Measurements from ENCODE around the gene TTLL6. TPM values are rescaled to one million over a fixed set of nuclear protein-coding genes. Genes with fewer than 3 reads are reported as not detected.

The TTLL6 gene
- total RNA-seq, 4 donors from 2014 or later: 1.1 to 7.5 (median 1.5) TPM; not detected in 1

GRCh38 chr17:48767263-48767774 lies 49.7 kb downstream of the TTLL6 start:
- Histone ChIP-seq H3K36me3 (no peaks in the 10 kb centered on the region), H3K9me3 (no peaks in the 10 kb centered on the region), H3K4me1 (no peaks in the 10 kb centered on the region), H3K27me3 (no peaks in the 10 kb centered on the region), H3K4me3 (no peak overlapping the region), H3K27ac (no peak overlapping the region)
- no peak for TF ChIP-seq CTCF (IDR thresholded peaks at IDR 0.05)
- TF ChIP-seq POLR2A (IDR thresholded peaks at IDR 0.05): no peak
- DNase-seq: no peak

GRCh38 chr17:48761114-48761513 lies 55.9 kb downstream of the TTLL6 start:
- Histone ChIP-seq H3K4me3 (no peak overlapping the region), H3K9me3 (no peaks in the 10 kb centered on the region), H3K4me1 (no peaks in the 10 kb centered on the region), H3K27ac (no peak overlapping the region), H3K27me3 (no peaks in the 10 kb centered on the region), H3K36me3 (no peaks in the 10 kb centered on the region)
- DNase-seq: no peak
- TF ChIP-seq CTCF (IDR thresholded peaks at IDR 0.05): no peak
- TF ChIP-seq POLR2A (IDR thresholded peaks at IDR 0.05): no peak

- H3K4me3 ChIP-seq: no peak overlapping the region
- no peak for DNase-seq
- no peaks in the 10 kb centered on the region for H3K36me3 ChIP-seq
- peaks cover 0 to 2% (median 0%) of the 10 kb centered on the region in 4 donors for H3K4me1 ChIP-seq
- H3K27me3 ChIP-seq: no peaks in the 10 kb centered on the region
- TF ChIP-seq CTCF (IDR thresholded peaks at IDR 0.05): no peak
- H3K9me3 ChIP-seq: no peaks in the 10 kb centered on the region
- no peak overlapping the region for H3K27ac ChIP-seq
Observed at GRCh38 chr17:48760411-48760810, 56.6 kb downstream of the TTLL6 start.

- TF ChIP-seq POLR2A (IDR thresholded peaks at IDR 0.05): no peak
- H3K27me3 ChIP-seq: peaks cover 0 to 10% of the 10 kb centered on the region in 2 donors
- no peak overlapping the region for H3K4me3 ChIP-seq
- DNase-seq: no peak
- H3K9me3 ChIP-seq: no peaks in the 10 kb centered on the region
- no peaks in the 10 kb centered on the region for H3K36me3 ChIP-seq
- H3K27ac ChIP-seq: no peak overlapping the region
- H3K4me1 ChIP-seq: peaks cover 0 to 9% (median 0%) of the 10 kb centered on the region in 4 donors
Observed at GRCh38 chr17:48759288-48759687, 57.7 kb downstream of the TTLL6 start.

GRCh38 chr17:48757524-48757961 lies 59.5 kb downstream of the TTLL6 start:
- DNase-seq: no peak
- Histone ChIP-seq H3K4me1 (peaks cover 0 to 16% (median 0%) of the 10 kb centered on the region in 4 donors), H3K9me3 (no peaks in the 10 kb centered on the region), H3K27ac (no peak overlapping the region), H3K4me3 (no peak overlapping the region), H3K27me3 (peaks cover 0 to 28% of the 10 kb centered on the region in 2 donors), H3K36me3 (no peaks in the 10 kb centered on the region)
- no peak for TF ChIP-seq POLR2A (IDR thresholded peaks at IDR 0.05)
- TF ChIP-seq CTCF (IDR thresholded peaks at IDR 0.05): no peak

- no peak for TF ChIP-seq POLR2A (IDR thresholded peaks at IDR 0.05)
- no peak for TF ChIP-seq CTCF (IDR thresholded peaks at IDR 0.05)
- no peaks in the 10 kb centered on the region for H3K9me3 ChIP-seq
- H3K27ac ChIP-seq: no peak overlapping the region
- peaks cover 0 to 16% (median 0%) of the 10 kb centered on the region in 4 donors for H3K4me1 ChIP-seq
- no peak for DNase-seq
- no peaks in the 10 kb centered on the region for H3K36me3 ChIP-seq
- H3K4me3 ChIP-seq: no peak overlapping the region
- H3K27me3 ChIP-seq: peaks cover 0 to 35% of the 10 kb centered on the region in 2 donors
Observed at GRCh38 chr17:48756830-48757251, 60.2 kb downstream of the TTLL6 start.
